Hepatocyte (in vitro differentiated cells): ENCODE measurements around the gene VIP. TPM values are rescaled to one million over a fixed set of nuclear protein-coding genes. Genes with fewer than 3 reads are reported as not detected.

Source experiments
- DNase-seq: peaks from one replicate; pipeline ENCODE4 v3.0.0-alpha.2; 2016; ENCODE audit warnings: low spot score
- H2AFZ ChIP-seq: fragments of 200-600 bp; sonication (generic); 2 replicates; pipeline ENCODE4 v1.6.0; 2016; ENCODE audit warnings: antibody characterized with exemption, mild to moderate bottlenecking
- H3K27ac ChIP-seq: fragments of 200-600 bp; sonication (generic); 2 replicates; pipeline ENCODE4 v1.5.1; 2016; ENCODE audit warnings: mild to moderate bottlenecking
- H3K27me3 ChIP-seq: fragments of 200-600 bp; sonication (generic); 2 replicates; pipeline ENCODE4 v1.6.1; 2016
- H3K36me3 ChIP-seq: fragments of 200-600 bp; sonication (generic); replicated peaks from 2 replicates; pipeline ENCODE4 v1.5.1; 2016; ENCODE audit warnings: low read depth; ENCODE audit not compliant: insufficient read depth
- H3K4me1 ChIP-seq: fragments of 200-600 bp; sonication (generic); 2 replicates; pipeline ENCODE4 v1.5.1; 2016; ENCODE audit warnings: mild to moderate bottlenecking, moderate library complexity; ENCODE audit not compliant: insufficient read depth
- H3K4me2 ChIP-seq: fragments of 200-600 bp; sonication (generic); 2 replicates; pipeline ENCODE4 v1.6.0; 2016
- H3K4me3 ChIP-seq: fragments of 200-600 bp; sonication (generic); 2 replicates; pipeline ENCODE4 v1.5.1; 2016; ENCODE audit warnings: mild to moderate bottlenecking
- H3K79me2 ChIP-seq: fragments of 200-600 bp; sonication (generic); 2 replicates; pipeline ENCODE4 v1.6.0; 2017; ENCODE audit warnings: mild to moderate bottlenecking
- H3K9me2 ChIP-seq: fragments of 200-600 bp; sonication (generic); replicated peaks from 2 replicates; pipeline ENCODE4 v1.6.0; 2017; ENCODE audit warnings: mild to moderate bottlenecking; ENCODE audit not compliant: insufficient read depth
- H3K9me3 ChIP-seq: fragments of 200-600 bp; sonication (generic); 2 replicates; pipeline ENCODE4 v1.5.1; 2016; ENCODE audit warnings: low read depth, mild to moderate bottlenecking
- H4K20me1 ChIP-seq: fragments of 200-600 bp; sonication (generic); 2 replicates; pipeline ENCODE4 v1.6.0; 2016; ENCODE audit warnings: mild to moderate bottlenecking; ENCODE audit not compliant: insufficient read depth, poor library complexity, severe bottlenecking
- EZH2 ChIP-seq: fragments of 200-600 bp; sonication (generic); IDR thresholded peaks from 2 replicates; pipeline ENCODE4 v1.6.1; 2016; ENCODE audit warnings: antibody characterized with exemption, mild to moderate bottlenecking, borderline replicate concordance
- EZH2phosphoT487 ChIP-seq: fragments of 200-600 bp; sonication (generic); IDR thresholded peaks from one replicate; pipeline ENCODE4 v1.6.1; 2018; ENCODE audit warnings: antibody characterized with exemption, mild to moderate bottlenecking, low read depth, moderate library complexity; ENCODE audit not compliant: unreplicated experiment, severe bottlenecking
- WGBS: methylation state at CpG from one replicate; pipeline ENCODE4 v1.1.6; 2016; ENCODE audit warnings: low lambda C conversion rate; ENCODE audit errors: missing lambda C conversion rate; 5-methylcytosine and 5-hydroxymethylcytosine counted together
- polyA plus RNA-seq: library from polyadenylated mRNA; unstranded; fragments of >200 nt; fragmentation: Nextera tagmentation; extraction: Ambion mirVana; gene quantifications from 2 replicates; pipeline ENCODE4 v1.2.1, GENCODE V29; 2016
- total RNA-seq: library from RNA; depleted of rRNA; stranded (reverse); fragments of >200 nt; gene quantifications from 2 replicates; pipeline ENCODE4 v1.2.3, GENCODE V29; 2014
- TF ChIP-seq, protein P1 (sequence below): fragments of 200-600 bp; sonication (generic); IDR thresholded peaks from 2 replicates; pipeline ENCODE4 v1.5.1; 2016; ENCODE audit warnings: antibody characterized with exemption, mild to moderate bottlenecking; ENCODE audit not compliant: poor library complexity

VIP gene
- total and polyA plus RNA-seq, 2 experiments from 2014 or later, result not detected

DNA sequence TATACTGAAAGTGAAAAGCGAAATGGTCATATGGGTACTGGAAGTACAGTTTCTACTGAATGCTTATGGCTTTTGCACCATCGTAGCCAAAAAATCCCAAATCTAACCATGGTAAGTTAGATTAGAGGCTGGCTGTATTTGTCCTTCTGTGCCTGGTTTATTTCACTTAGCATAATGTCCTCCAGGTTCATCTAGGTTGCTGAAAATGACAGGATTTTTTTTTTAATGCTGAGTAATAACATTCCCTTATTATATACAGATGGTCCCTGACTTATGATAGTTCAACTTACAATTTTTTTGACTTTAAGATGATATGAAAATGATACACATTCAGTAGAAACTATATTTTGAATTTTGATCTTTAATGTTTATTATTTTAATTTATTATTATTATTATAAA is 45.3 kb upstream of the VIP start:
- TF ChIP-seq, protein P1, sequence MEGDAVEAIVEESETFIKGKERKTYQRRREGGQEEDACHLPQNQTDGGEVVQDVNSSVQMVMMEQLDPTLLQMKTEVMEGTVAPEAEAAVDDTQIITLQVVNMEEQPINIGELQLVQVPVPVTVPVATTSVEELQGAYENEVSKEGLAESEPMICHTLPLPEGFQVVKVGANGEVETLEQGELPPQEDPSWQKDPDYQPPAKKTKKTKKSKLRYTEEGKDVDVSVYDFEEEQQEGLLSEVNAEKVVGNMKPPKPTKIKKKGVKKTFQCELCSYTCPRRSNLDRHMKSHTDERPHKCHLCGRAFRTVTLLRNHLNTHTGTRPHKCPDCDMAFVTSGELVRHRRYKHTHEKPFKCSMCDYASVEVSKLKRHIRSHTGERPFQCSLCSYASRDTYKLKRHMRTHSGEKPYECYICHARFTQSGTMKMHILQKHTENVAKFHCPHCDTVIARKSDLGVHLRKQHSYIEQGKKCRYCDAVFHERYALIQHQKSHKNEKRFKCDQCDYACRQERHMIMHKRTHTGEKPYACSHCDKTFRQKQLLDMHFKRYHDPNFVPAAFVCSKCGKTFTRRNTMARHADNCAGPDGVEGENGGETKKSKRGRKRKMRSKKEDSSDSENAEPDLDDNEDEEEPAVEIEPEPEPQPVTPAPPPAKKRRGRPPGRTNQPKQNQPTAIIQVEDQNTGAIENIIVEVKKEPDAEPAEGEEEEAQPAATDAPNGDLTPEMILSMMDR, result no peak
- TF ChIP-seq EZH2 (no peak), EZH2phosphoT487 (no peak)
- Histone ChIP-seq H3K4me1 (no peaks in the 10 kb centered on the region), H3K4me2 (no peak overlapping the region), H2AFZ (no peak overlapping the region), H3K9me3 (no peaks in the 10 kb centered on the region), H3K9me2 (no peaks in the 10 kb centered on the region), H4K20me1 (no peaks in the 10 kb centered on the region), H3K4me3 (no peak overlapping the region), H3K27ac (no peak overlapping the region), H3K79me2 (no peaks in the 10 kb centered on the region), H3K27me3 (no peaks in the 10 kb centered on the region), H3K36me3 (no peaks in the 10 kb centered on the region)
- no peak for DNase-seq
- 90% methylated on average over 2 of the region's 2 CpGs for WGBS

DNA sequence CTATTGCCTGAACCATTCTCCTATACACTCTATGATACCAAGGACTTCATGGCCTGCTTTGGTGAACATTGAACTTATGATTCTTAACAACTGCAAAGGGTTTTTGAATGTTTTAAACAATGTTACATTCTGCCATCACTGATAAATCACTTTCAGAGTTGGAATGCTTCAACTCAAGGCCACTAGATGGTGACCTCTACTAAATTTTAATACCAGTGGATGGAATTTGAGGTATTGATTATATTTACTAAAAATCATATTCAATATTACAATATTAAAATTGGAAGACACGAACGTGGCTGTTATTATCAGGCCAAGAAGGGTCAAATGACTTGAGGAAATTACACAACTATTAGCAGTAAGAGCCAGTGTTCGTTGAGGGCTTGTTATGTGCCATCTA is 34.3 kb upstream of the VIP start:
- Histone ChIP-seq H3K4me1 (no peaks in the 10 kb centered on the region), H3K9me2 (no peaks in the 10 kb centered on the region), H3K4me2 (no peak overlapping the region), H3K27ac (no peak overlapping the region), H3K79me2 (no peaks in the 10 kb centered on the region), H3K9me3 (no peaks in the 10 kb centered on the region), H3K4me3 (no peak overlapping the region), H3K27me3 (no peaks in the 10 kb centered on the region), H3K36me3 (no peaks in the 10 kb centered on the region), H4K20me1 (no peaks in the 10 kb centered on the region), H2AFZ (no peak overlapping the region)
- 80% methylated on average over 3 of the region's 3 CpGs for WGBS
- TF ChIP-seq, protein P1, result no peak
- TF ChIP-seq EZH2phosphoT487, result no peak
- TF ChIP-seq EZH2, result no peak
- no peak for DNase-seq

DNA sequence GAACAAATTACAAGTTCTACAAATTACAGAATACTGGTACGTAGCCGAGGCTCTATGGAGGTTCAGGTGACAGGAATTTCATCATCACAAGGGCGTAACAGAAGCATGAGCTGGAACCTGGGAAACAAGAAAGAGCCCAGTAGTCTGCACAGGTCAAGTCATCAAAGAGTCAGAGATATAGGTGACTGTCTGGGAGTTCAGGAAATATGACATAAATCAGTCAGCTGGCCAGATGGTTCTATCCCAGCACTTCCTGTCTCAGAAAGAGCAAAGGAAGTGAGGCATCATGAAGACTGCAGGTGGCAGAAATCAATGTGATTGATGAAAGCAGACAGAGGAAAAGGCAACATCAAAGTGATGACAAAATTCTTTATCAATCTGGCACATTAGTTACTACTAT is 29.6 kb upstream of the VIP start:
- Histone ChIP-seq H3K27ac (no peak overlapping the region), H3K27me3 (no peaks in the 10 kb centered on the region), H2AFZ (no peak overlapping the region), H3K4me3 (no peak overlapping the region), H3K4me1 (no peaks in the 10 kb centered on the region), H3K9me2 (no peaks in the 10 kb centered on the region), H3K79me2 (no peaks in the 10 kb centered on the region), H3K4me2 (no peak overlapping the region), H3K36me3 (no peaks in the 10 kb centered on the region), H4K20me1 (no peaks in the 10 kb centered on the region), H3K9me3 (no peaks in the 10 kb centered on the region)
- 64% methylated on average over 3 of the region's 3 CpGs for WGBS
- DNase-seq, result no peak
- TF ChIP-seq EZH2, result no peak
- no peak for TF ChIP-seq EZH2phosphoT487
- TF ChIP-seq, protein P1, result no peak

DNA sequence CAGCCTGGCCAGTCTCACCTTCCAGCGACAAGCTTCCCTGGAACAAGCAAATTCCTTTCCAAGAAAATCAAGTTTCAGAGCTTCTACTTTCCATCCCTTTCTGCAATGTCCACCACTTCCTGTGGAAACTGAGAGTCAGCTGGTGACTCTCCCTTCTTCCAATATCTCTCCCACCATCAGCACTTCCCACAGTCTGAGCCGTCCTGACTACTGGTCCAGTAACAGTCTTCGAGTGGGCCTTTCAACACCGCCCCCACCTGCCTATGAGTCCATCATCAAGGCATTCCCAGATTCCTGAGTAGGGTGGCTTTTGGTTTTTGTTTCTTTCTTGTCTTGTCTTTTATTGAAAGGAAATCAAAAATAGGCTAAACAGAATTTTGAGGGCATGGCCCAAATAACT is 28.6 kb upstream of the VIP start:
- H3K79me2 ChIP-seq, result no peaks in the 10 kb centered on the region
- H3K4me3 ChIP-seq, result no peak overlapping the region
- H2AFZ ChIP-seq, result no peak overlapping the region
- no peaks in the 10 kb centered on the region for H3K27me3 ChIP-seq
- H4K20me1 ChIP-seq, result no peaks in the 10 kb centered on the region
- DNase-seq, result no peak
- no peak overlapping the region for H3K4me2 ChIP-seq
- no peaks in the 10 kb centered on the region for H3K9me2 ChIP-seq
- 89% methylated on average over 4 of the region's 4 CpGs for WGBS
- H3K4me1 ChIP-seq, result no peaks in the 10 kb centered on the region
- H3K9me3 ChIP-seq, result no peaks in the 10 kb centered on the region
- no peaks in the 10 kb centered on the region for H3K36me3 ChIP-seq
- no peak for TF ChIP-seq EZH2phosphoT487
- TF ChIP-seq, protein P1, result no peak
- TF ChIP-seq EZH2, result no peak
- no peak overlapping the region for H3K27ac ChIP-seq
